ENCODE results near the gene PLEKHM3.

- TF ChIP-seq EZH2 (IDR thresholded peaks at IDR 0.05; ENCODE audit: borderline replicate concordance, low read depth, low read length, poor library complexity, severe bottlenecking) (no peak), CTCF (conservative IDR thresholded peaks at IDR 0.05; ENCODE audit: low read depth, low read length) (no peak)
Observed at GRCh38 chr2:207871506-207871905, 153.8 kb downstream of the PLEKHM3 start.

Data from A673 (cell line).